Measurements from ENCODE around the gene SNAI3.
A peak's percentile ranks its signal among the peaks of the same experiment; 100 is the strongest.

Gene SNAI3

DNA sequence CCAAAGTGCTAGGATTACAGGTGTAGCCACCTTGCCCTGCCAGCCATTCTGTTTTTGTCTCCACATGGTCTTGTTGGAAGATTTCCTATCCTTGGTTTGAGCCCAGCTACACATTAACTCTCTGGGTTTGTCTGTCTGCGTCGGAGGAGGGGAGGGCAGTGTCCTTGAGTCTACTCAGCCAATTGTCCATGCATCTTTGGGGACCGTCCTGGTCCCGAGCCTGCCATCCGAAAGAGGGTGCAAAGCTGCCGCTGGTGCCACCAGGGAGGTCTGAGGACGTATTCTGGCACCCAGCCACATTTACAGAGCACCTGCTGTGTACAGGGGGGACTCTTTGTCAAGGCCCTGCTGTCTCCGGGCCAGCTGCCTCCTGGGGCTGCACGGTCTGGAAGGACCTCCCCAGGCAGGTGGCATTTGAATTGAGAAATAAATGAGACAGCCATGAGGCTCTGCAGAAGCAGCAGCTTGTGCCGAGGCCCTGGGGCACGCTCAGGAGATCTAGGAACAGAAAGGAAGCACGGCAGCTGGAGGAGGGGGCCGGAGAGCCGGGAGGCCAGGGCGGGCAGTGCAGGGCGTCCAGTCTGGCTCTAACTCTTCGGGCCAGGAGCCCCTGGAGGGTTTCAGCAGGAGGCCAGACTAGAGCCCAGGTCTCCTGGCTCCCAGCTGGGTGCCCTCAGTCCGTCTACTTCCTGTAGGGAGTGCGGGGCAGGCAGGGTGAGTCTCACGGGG, 36.9 kb downstream of the SNAI3 start:
- DNase-seq: no peak

DNA sequence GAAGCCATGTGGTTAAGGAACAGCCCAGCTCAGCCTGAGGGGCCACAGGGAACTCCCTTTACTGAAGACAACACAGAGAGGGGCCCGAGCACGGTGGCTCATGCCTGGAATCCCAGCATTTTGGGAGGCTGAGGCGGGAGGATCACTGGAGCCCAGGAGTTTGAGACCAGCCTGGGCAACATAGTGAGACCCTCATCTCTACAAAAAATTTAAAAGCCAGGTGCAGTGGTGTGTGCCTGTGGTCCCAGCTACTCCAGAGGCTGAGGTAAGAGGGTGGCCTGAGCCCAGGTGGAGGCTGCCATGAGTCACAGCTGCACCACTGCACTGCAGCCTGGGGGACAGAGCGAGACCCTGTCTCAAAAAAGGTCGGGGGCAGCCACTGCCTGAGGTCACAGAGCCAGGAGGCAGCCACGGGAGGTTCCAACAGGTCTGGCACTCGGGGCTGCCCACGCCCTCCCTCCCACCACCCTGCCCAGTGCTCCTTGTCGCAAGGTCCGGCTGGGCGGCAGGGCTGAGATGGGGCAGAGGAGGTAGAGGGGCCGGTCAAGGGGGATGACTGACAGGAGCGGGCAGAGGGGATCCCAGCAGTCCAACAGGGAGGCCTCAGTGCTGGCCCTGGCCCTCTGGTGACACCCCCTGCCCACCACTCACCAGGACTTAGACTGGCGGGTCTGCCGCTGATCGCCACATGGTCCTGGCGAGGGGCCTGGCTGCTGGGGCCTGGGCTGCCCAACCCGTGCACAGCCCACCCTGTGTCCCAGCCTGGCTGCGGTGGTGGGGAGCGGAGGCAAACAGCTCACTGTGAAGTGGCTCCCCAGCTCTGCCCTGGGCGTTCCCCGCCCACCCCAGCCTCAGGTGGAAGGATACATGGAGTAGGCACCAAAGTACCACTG, 38.9 kb downstream of the SNAI3 start:
- DNase-seq: no peak

DNA sequence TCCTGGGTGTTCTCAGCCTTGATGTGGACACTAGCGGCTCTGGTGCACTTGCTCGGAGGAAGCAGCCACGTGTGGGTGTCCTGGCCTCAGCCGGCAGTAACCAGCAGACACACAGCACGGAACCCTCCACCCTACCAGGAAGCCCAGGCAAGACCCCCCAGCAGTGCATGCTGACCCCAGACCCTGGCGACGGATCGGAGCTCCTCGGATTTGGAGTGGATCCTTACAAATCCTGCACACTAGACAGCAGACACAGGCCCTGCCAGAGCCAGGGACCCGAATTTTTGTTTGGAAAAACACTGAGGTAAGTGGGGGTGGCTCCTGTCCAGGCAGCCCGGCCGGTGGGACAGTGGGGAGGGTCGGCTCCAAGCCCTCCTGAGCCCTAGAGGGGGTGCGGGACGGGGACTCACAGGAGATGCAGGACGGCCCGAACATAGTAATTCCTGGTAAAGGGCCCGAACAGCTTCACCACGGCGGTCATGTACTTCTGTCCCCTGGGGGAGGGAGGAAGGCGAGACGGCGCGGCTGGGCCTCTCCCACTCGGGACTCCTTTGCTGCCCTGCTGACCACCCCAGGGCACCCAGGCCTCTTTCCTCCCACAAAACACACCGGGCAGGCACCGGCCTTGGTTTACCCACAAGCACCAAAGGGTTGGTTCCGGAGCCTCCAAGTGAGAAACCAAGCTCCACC, 39.8 kb downstream of the SNAI3 start:
- DNase-seq: no peak

DNA sequence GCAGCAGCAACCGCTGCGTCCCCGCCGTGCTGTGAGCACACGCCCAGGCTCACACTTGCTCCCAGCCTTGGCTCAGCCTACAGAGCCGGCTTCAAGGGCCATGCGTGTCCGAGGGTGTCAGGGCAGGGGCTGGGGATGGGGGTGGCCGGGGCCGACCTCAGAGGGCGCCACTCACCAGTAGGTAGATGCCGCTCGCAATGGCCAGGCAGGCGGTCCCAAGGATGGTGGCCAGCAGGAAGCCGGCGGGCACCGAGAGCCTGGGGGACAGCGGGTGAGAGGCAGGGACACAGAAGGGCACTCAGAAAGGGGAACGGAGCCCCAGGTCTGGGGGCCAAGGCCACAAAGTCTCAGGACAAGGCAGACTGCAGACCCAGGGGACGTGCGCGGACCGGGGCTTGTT, 40.4 kb downstream of the SNAI3 start:
- no peak for DNase-seq

DNA sequence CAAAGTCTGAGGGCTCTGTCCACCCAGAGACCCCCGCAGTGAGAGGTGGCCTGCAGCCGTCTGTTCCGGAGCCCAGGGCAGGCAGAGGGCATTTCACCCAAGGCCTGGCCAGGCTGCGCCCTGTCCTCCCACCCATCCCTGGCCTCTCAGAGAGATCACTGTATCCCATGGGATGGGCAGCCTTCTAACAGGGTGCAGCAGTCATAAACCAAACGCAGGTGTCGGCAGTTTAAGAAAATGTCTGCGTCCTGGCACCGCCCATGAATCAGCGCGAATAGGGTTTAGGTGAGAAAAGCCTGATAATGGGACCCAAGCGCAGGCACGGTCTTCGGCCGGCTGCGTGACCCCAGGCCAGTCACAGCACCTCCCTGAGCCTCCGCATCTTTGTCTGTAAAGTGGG, 40.9 kb downstream of the SNAI3 start:
- no peak for DNase-seq

DNA sequence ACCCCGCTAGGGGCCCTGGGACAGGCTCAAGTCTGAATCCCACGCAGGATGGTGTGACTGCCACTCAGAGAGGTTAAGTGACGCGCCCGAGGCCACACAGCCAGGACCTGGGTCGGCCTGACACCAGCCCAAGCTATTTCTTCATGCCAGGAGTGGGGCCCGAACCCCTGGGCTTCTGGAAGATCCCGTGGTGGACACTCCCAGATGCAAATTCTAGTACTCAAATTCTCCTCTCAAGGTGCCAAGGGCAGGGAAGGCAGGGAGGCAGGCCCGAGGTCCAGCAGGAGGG, 42.7 kb downstream of the SNAI3 start:
- no peak for DNase-seq

DNA sequence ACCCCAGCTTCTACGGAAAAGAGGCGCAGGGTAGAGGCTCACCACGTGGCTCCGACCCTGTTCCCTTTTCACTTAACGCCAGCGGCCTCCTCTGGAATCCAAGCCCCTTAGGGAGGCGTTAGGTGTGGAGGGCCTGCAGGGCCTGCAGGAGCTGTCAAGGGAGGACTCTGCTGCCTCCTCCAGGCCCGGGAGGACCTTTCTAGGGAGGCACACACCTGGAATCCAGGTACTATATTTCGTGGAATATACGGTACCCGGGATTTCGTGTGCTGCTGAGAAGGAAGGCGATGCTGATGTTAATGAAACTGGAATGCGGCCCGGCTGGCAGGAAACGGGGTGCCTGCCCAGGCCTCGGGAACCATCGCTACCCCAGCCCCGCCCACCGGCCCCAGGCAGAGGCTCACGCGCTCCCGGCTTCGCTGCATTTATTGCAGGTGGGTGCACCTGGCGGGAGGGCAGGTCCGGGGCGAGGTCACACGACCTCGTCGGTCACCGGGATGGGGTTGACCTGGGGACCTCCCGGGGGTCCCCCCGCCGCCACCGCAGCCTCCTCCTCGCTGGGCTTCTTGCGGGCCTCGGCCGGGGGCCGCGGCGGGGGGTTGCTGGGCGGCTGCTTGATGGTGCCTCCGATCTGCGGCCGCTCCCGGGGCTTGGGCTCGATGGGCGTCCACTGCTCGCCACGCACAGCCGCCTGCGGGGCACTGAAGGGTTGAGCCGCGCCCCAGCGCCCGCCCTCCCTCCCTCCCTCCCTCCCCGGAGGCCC, 43.2 kb downstream of the SNAI3 start:
- DNase-seq: no peak

DNA sequence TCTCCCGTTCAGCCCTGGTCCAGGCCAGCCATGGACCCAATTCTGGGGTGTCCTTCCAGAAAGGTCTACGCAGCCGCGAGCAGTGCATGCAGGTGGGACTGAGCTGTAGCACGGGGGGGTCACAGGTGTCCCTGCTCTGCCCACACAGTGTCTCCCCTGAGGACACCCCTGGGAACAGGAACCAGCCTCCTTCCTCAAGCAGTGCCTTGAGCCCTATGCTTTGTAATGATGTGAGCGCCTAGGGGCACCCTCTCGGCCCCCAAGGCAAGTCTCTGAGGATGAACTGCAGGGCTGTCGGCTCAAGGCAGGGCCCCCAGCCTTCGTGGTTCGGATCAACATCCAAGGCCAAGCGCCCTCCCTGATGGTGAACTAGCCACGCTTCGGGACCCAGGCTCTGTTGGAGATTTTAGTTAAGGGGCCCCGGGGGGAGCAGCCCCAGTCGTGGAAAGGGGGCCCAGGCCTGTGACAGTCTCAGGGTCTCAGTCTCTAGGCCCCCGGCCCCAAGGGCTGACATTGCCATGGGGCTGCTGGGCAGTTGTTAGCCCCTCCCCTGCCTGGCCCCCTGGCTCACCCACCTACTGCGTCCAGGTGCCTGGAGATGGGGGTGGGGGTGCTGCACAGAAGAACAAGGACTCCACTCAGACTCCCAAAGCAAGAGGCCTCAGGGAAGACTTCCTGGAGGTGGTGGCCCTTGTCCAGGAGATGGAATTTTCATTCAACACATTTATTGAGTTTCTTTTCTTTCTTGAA, 45.6 kb downstream of the SNAI3 start:
- no peak for DNase-seq

DNA sequence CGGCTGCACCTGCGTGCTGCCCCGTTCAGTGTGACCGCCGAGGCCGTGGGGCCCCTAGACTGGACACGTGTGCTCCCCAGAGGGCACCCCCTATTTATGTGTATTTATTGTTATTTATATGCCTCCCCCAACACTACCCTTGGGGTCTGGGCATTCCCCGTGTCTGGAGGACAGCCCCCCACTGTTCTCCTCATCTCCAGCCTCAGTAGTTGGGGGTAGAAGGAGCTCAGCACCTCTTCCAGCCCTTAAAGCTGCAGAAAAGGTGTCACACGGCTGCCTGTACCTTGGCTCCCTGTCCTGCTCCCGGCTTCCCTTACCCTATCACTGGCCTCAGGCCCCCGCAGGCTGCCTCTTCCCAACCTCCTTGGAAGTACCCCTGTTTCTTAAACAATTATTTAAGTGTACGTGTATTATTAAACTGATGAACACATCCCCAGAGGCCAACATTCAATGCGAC, 46.2 kb downstream of the SNAI3 start:
- DNase-seq: no peak

DNA sequence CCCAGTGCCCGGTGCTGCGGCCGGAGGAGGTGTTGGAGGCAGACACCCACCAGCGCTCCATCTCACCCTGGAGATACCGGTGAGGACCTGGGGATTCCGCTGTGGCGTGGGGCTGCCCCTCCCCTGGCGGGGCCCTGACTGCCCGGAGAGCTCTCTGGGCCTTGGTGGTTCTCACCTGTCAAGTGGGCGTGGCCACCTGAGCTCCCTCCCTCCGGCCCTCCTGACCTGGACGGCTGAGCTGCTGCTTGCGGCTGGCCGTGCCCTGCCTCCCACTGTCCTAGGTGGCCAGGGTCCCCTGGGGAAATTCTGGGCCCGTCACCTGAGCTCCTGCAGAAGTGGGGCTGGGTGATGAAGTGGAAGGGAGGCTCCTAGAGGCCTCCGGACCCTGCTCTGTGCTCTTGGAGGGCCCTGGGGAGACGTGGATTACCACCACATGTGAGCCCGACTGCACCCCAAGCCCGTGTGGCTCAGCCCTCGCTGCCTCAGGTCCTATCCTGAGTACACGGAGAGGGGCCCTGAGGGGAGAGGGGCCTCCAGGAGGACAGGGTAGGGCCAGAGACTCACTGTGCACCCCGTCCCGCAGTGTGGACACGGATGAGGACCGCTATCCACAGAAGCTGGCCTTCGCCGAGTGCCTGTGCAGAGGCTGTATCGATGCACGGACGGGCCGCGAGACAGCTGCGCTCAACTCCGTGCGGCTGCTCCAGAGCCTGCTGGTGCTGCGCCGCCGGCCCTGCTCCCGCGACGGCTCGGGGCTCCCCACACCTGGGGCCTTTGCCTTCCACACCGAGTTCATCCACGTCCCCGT, 46.9 kb downstream of the SNAI3 start:
- DNase-seq: no peak

DNA sequence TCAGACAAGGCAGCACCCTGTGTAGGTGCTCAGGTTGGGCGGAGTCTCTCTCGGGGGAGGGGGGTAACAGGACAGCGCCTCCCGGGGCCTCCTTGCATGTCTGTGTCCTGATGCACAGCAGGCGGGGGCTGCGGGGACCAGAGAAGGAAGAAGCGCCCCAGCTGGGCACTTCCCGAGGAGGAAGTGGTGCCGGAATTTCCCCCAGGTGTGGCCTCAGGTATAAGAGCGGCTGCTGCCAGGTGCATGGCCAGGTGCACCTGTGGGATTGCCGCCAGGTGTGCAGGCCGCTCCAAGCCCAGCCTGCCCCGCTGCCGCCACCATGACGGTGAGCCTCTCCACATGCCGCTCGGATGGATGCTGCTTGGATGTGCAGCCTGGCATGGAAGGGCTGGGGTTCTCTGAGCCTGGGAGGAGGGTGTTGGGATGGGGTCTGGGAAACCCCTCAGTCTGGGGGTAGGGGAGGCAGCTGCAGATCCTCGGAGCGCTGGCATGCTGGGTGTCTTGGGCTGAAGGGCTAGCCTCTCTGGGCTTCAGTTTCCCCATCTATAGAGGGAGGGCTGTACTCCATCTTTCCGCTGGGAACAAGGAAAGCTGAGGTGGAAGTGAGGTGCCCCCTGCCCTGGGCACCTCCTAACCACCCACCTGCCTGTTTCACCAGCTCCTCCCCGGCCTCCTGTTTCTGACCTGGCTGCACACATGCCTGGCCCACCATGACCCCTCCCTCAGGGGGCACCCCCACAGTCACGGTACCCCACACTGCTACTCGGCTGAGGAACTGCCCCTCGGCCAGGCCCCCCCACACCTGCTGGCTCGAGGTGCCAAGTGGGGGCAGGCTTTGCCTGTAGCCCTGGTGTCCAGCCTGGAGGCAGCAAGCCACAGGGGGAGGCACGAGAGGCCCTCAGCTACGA, 47.7 kb downstream of the SNAI3 start, which contains the start of gene IL17C:
Gene IL17C (plus strand): TSS at position 250 of the 908 bp plus-strand sequence. CDS start 70 bp downstream, at position 320.
- DNase-seq: no peak

DNA sequence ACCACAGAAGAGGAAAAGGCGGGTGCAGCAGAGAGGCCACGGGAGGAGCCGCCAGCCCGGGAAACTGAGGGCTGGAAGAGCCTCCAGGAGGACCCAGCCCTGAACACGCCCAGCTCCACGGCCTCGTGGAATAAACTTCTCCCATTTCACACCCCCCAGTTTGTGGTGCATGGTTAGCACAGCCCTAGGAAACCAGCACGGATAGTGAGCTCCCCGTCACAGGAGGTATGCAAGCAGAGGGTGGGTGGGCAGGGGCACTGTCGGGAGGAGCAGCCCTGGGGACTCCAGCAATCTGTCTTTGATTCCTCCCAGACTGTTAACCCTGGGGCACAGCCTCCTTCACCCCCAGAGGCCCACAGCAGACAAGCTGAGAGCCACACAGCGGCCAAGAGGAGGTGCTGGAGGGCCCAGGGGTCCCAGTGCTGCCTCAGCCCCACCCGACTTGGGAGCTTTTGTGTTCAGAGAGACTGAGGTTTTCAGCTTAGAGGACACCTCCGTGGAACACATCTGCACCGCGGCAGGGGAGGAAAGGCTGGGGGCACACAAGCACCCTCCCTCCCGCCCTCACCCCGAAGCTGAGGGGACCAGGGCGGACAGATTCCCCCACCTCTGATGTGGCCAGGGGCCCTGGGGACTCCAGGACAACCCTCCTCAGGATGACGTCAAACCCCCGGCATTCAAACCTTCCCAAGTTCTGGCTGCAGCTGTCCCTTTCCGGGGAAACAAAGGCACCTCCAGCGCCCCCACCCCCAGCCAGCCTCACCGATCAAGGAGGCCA, 49.6 kb downstream of the SNAI3 start:
- no peak for DNase-seq

DNA sequence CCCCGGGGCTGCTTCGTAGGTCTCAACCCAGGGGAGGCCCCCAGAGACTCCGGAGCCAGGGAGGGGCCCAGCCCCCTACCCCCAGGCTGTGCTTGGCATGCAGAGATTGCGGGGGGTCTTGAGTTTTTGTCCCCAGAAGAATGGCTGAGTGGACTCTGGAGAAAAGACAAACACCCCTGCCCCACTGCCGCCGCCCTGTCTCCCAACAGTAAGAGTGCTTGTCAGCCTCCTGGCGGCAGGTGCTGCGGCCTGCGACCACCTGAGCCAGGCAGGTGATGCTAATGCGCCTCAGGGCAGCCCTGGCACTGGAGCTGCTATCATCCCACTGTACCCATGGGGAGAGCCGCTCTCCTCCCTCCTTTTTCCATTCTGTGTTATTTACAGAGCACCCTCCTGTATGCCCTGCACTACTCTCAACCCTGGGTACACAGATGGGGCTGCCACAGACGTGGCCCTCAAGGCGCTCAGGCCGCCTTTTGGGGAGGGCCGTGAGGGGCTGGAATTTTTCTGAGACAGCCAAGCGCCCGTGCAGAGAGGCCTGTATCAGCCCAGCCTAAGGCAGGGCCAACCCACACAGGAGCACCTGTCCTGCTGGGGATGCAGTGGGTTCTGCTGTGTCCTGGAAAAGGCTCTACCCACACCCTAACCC, 50.5 kb downstream of the SNAI3 start:
- no peak for DNase-seq

DNA sequence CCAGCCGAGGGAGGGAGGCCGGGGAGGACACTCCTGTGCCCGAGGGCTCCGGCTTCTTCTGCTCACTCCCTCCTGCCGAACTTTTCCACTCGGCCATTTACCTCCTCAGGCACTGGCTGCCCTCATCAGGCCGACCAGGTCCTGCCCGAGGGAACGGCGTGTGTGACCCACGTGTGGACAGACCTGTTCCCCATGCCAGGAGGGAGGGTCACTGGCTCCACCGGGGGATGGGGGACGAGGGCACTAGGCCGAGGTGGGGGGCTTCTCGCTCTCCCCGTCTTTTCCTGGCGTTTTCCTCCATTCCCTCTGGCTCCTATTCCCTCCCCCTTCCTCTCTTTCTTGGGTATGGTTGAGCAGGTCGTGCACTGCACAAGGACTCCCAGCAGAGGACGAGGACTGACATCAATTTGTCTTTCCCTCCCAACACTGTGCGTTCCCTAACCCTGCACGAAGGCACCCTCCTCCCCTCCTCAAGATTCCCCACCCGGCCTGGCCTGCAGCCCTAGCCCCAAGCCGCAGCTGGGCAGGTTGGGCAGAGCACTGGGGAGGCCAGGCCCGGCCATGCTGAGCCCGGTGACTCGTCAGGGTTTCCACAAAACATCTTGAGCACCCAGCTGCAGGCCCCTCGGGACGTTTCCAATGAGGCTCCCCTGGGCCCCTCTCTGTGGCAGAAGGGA, 51.2 kb downstream of the SNAI3 start:
- no peak for DNase-seq

DNA sequence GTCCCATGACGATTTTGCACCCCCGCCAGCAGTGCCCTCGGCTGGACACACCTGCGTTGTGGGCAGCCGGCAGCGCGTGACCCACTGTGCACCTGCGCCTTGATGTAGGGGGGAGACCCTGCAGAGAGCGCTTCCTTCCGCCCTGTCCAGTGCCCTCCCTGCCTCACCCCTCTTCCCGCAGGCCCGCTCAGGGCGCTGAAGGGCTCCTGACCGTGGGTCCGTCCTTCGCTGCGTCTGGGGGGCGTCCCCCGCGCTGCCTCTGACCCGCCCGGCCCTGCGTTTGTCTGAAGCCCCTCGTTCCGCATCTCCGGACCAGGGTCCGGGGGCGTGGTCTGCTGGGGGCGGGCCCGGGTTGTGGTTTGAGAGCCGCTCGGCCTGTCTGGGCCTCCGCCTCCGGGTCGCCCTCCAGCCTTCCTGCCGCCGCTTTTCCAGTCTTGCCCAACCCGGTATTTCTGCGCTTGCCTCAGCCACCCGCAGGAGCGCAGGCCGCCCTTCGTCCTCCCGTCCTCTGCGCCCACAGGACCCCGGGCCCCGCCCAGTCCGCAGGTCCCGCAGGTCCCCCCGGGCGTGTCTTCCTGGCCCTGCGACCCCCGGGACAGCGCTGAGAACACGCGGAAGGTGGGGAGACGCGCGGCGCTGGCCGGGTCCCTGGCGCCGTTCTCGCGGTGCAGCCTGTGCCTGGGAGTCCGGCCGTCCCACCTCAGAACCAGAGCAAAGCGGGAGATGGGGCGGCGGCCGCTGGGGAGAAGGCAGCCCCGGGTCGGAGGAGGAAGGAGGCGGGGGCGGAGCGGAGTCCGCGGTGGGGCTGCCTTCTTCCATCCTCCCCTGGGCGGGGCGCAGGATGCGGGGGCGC, 51.9 kb downstream of the SNAI3 start:
- DNase-seq: peak; percentile 89

DNA sequence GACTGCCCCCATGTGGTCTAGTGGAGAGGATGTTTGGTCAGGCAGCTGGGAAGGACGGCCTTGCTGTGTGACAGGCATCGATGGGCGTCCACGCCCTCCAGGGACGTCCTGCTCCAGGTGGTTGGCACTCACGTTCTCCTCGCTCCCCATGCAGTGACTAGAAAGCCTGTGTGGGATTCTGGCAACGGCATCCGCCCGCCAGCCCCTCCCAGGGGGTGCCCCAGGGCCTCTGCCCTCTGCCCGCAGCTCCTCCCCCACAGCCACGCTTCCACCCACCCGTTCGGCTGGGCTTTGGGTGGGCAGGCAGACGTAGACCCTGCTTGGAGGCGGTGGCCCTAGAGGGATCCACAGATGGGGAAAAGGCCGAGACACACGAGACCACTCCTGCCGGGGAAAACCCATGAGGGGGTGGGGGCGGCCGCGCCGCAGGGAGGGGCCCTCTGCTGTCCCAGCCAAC, 52.6 kb downstream of the SNAI3 start:
- DNase-seq: peak; percentile 71

DNA sequence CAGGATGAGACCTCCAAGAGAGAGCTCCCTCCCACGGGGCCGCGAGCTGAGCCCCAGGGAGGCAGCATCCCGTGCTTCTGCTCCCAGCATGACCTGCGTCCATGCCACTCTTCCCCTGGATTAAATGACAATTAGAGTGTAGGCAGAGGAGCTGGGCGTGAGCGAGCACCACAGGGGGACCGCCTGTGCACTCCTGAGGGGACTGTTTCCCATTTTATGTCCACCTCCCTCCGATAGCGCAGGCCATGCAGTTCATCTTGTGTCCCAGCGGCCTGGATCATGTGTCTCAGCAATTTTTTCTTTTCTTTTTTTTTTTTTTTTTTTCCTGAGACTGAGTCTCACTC, 53.7 kb downstream of the SNAI3 start:
- no peak for DNase-seq

All from suppressor macrophage treated with lipopolysaccharide for 4 hours (primary cell).